H1 (cell line): ENCODE data around the gene COX5A. TPM values are rescaled to one million over a fixed set of nuclear protein-coding genes. Genes with fewer than 3 reads are reported as not detected.

Source experiments
- HDAC6 ChIP-seq: IDR thresholded peaks from one replicate; pipeline ENCODE4 v1.7.1; 2012; ENCODE audit warnings: low read depth, mild to moderate bottlenecking, inconsistent platforms, low read length, moderate library complexity
- MAFK ChIP-seq: IDR thresholded peaks from 2 replicates; pipeline ENCODE4 v1.6.1; 2012; ENCODE audit warnings: low read depth, mild to moderate bottlenecking, improper control_type of control experiment, low read length
- POU5F1 ChIP-seq: IDR thresholded peaks from 2 replicates; pipeline ENCODE4 v1.6.1; 2011; ENCODE audit warnings: low read depth, mild to moderate bottlenecking, low read length, moderate library complexity
- SIN3A ChIP-seq, 2 experiments: IDR thresholded peaks in 1 of 2; conservative IDR thresholded peaks in 1 of 2; 2 replicates each; pipeline ENCODE4 v1.6.1; 2011 to 2012; ENCODE audit warnings: low read length in 2 of 2, improper control_type of control experiment in 1 of 2, low read depth in 1 of 2, mild to moderate bottlenecking in 1 of 2
- SP2 ChIP-seq: IDR thresholded peaks from 2 replicates; pipeline ENCODE4 v1.6.1; 2012; ENCODE audit warnings: mild to moderate bottlenecking, low read length, inconsistent platforms
- SP4 ChIP-seq: IDR thresholded peaks from 2 replicates; pipeline ENCODE4 v1.6.1; 2012; ENCODE audit warnings: low read length, inconsistent platforms
- SUZ12 ChIP-seq: fragments of 200-600 bp; sonication (generic); IDR thresholded peaks from 2 replicates; pipeline ENCODE4 v1.6.1; 2012; ENCODE audit warnings: mild to moderate bottlenecking, inconsistent platforms, low read length, moderate library complexity, mixed read lengths
- TAF1 ChIP-seq: IDR thresholded peaks from 2 replicates; pipeline ENCODE4 v1.6.1; 2011; ENCODE audit warnings: mild to moderate bottlenecking, low read depth, low read length
- TAF7 ChIP-seq: optimal IDR thresholded peaks from 2 replicates; pipeline ENCODE3; 2011; ENCODE audit warnings: low read depth, mild to moderate bottlenecking, inconsistent platforms, low read length, moderate library complexity, borderline replicate concordance
- polyA plus RNA-seq, 7 experiments: library from polyadenylated mRNA; depleted of rRNA in 3 of 7; stranded (reverse) in 5 of 7; unstranded in 2 of 7; fragments of >200 nt in 5 of 7; fragments of 200-250 nt in 2 of 7; gene quantifications; 1 replicate in 5 of 7; 2 replicates in 1 of 7; 4 replicates in 1 of 7; pipeline versions ENCODE4 v1.2.1 to v1.2.3, GENCODE V29; 2011 to 2013; ENCODE audit warnings: missing spikeins in 2 of 7, mixed read lengths in 2 of 7
- total RNA-seq: library from RNA; stranded (reverse); fragmentation: NEBNext Ultra II Directional; extraction: Animal tissue kit (Norgen Biotek cat#: 25700); gene quantifications from 2 replicates; pipeline ENCODE4 v1.2.1, GENCODE V29; 2021
- TF ChIP-seq, protein P1 (sequence below): fragments of 300-600 bp; sonication (generic); IDR thresholded peaks from 2 replicates; pipeline ENCODE4 v1.7.1; 2012; ENCODE audit warnings: low read length, moderate library complexity, mild to moderate bottlenecking, inconsistent platforms; ENCODE audit not compliant: insufficient replicate concordance

Gene COX5A
- total and polyA plus RNA-seq, 2 of the 8 experiments (the other 6 are each of a cell fraction or from before 2014, with no cell fraction given) = 270 to 367 TPM

GRCh38 chr15:74956648-74957475 lies 19.0 kb upstream of the COX5A start, which contains the start of gene RPP25 (continued):
- TF ChIP-seq, protein P1, sequence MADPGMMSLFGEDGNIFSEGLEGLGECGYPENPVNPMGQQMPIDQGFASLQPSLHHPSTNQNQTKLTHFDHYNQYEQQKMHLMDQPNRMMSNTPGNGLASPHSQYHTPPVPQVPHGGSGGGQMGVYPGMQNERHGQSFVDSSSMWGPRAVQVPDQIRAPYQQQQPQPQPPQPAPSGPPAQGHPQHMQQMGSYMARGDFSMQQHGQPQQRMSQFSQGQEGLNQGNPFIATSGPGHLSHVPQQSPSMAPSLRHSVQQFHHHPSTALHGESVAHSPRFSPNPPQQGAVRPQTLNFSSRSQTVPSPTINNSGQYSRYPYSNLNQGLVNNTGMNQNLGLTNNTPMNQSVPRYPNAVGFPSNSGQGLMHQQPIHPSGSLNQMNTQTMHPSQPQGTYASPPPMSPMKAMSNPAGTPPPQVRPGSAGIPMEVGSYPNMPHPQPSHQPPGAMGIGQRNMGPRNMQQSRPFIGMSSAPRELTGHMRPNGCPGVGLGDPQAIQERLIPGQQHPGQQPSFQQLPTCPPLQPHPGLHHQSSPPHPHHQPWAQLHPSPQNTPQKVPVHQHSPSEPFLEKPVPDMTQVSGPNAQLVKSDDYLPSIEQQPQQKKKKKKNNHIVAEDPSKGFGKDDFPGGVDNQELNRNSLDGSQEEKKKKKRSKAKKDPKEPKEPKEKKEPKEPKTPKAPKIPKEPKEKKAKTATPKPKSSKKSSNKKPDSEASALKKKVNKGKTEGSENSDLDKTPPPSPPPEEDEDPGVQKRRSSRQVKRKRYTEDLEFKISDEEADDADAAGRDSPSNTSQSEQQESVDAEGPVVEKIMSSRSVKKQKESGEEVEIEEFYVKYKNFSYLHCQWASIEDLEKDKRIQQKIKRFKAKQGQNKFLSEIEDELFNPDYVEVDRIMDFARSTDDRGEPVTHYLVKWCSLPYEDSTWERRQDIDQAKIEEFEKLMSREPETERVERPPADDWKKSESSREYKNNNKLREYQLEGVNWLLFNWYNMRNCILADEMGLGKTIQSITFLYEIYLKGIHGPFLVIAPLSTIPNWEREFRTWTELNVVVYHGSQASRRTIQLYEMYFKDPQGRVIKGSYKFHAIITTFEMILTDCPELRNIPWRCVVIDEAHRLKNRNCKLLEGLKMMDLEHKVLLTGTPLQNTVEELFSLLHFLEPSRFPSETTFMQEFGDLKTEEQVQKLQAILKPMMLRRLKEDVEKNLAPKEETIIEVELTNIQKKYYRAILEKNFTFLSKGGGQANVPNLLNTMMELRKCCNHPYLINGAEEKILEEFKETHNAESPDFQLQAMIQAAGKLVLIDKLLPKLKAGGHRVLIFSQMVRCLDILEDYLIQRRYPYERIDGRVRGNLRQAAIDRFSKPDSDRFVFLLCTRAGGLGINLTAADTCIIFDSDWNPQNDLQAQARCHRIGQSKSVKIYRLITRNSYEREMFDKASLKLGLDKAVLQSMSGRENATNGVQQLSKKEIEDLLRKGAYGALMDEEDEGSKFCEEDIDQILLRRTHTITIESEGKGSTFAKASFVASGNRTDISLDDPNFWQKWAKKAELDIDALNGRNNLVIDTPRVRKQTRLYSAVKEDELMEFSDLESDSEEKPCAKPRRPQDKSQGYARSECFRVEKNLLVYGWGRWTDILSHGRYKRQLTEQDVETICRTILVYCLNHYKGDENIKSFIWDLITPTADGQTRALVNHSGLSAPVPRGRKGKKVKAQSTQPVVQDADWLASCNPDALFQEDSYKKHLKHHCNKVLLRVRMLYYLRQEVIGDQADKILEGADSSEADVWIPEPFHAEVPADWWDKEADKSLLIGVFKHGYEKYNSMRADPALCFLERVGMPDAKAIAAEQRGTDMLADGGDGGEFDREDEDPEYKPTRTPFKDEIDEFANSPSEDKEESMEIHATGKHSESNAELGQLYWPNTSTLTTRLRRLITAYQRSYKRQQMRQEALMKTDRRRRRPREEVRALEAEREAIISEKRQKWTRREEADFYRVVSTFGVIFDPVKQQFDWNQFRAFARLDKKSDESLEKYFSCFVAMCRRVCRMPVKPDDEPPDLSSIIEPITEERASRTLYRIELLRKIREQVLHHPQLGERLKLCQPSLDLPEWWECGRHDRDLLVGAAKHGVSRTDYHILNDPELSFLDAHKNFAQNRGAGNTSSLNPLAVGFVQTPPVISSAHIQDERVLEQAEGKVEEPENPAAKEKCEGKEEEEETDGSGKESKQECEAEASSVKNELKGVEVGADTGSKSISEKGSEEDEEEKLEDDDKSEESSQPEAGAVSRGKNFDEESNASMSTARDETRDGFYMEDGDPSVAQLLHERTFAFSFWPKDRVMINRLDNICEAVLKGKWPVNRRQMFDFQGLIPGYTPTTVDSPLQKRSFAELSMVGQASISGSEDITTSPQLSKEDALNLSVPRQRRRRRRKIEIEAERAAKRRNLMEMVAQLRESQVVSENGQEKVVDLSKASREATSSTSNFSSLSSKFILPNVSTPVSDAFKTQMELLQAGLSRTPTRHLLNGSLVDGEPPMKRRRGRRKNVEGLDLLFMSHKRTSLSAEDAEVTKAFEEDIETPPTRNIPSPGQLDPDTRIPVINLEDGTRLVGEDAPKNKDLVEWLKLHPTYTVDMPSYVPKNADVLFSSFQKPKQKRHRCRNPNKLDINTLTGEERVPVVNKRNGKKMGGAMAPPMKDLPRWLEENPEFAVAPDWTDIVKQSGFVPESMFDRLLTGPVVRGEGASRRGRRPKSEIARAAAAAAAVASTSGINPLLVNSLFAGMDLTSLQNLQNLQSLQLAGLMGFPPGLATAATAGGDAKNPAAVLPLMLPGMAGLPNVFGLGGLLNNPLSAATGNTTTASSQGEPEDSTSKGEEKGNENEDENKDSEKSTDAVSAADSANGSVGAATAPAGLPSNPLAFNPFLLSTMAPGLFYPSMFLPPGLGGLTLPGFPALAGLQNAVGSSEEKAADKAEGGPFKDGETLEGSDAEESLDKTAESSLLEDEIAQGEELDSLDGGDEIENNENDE = no peak
- no peak for TF ChIP-seq TAF7
- TF ChIP-seq HDAC6 = no peak
- no peak for TF ChIP-seq MAFK
- no peak for TF ChIP-seq POU5F1
- TF ChIP-seq SP4 = no peak
- TF ChIP-seq TAF1 = peak; percentile 72
- no peak; the same call in 1 of the 2 replicates for TF ChIP-seq SUZ12
- no peak for TF ChIP-seq SP2
- TF ChIP-seq SIN3A (conservative IDR thresholded peaks at IDR 0.05 in 1 of 2, IDR thresholded peaks at IDR 0.05 in 1 of 2; ENCODE audit: low read depth in 1 of 2, low read length in 2 of 2) = 0 out of 4 replicates have a peak, but pooled peaks of 1 of the 2 experiments have one; percentile 10
